ENCODE measurements around the gene GALNT12. TPM values are rescaled to one million over a fixed set of nuclear protein-coding genes. Genes with fewer than 3 reads are reported as not detected.

GALNT12 gene
- total and polyA plus RNA-seq, 8 donors = 14.6 to 24.6 (median 19.6) TPM

DNA sequence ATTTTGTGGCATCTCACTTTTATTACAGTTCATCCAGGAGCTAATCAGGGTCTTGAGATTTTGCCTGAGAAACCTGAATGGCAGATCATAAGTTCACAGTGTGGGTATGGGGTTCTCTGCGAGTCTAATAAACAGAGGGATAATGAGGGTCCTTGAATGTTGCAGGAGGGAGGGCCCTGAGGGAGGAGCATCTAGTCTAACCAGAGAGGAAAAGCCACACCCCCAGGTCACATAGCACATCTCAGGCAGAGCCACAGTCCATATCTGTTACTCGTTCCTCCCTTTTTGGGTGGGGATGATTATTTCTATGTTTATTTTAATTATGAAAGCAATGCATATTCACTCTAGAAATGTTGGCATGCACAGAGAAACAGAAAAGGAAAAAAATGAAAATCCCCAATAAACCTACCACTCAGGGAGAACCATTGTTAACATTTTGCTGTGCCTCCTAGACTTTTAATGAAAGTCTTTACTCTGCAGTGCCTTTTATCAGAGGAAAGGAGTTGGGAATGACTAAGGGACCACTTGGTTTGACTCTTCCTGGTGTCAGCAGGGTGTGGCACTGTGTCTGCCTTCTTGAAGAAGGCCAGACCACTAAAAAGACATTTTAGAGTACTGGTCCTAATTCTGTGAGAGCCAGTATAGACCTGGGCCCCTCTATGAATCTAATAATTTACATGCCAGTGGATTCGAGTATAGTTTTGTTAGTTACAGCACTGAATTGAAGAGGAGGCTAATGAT lies 2.8 kb downstream of the GALNT12 start:
- ATAC-seq (no peak), DNase-seq (no peak)
- intact Hi-C loops (cut with DNase I) = no loop called here
- no peaks in the 10 kb centered on the region for H3K9me3 ChIP-seq
- TF ChIP-seq, protein P1, sequence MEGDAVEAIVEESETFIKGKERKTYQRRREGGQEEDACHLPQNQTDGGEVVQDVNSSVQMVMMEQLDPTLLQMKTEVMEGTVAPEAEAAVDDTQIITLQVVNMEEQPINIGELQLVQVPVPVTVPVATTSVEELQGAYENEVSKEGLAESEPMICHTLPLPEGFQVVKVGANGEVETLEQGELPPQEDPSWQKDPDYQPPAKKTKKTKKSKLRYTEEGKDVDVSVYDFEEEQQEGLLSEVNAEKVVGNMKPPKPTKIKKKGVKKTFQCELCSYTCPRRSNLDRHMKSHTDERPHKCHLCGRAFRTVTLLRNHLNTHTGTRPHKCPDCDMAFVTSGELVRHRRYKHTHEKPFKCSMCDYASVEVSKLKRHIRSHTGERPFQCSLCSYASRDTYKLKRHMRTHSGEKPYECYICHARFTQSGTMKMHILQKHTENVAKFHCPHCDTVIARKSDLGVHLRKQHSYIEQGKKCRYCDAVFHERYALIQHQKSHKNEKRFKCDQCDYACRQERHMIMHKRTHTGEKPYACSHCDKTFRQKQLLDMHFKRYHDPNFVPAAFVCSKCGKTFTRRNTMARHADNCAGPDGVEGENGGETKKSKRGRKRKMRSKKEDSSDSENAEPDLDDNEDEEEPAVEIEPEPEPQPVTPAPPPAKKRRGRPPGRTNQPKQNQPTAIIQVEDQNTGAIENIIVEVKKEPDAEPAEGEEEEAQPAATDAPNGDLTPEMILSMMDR (IDR thresholded peaks at IDR 0.05) = no peak
- H3K27me3 ChIP-seq = peaks cover 0 to 52% of the 10 kb centered on the region in 2 donors
- no peak overlapping the region for H3K27ac ChIP-seq
- no peak overlapping the region for H3K4me3 ChIP-seq
- H3K36me3 ChIP-seq = no peaks in the 10 kb centered on the region
- H3K4me1 ChIP-seq = peaks cover 11 to 15% of the 10 kb centered on the region in 2 donors

DNA sequence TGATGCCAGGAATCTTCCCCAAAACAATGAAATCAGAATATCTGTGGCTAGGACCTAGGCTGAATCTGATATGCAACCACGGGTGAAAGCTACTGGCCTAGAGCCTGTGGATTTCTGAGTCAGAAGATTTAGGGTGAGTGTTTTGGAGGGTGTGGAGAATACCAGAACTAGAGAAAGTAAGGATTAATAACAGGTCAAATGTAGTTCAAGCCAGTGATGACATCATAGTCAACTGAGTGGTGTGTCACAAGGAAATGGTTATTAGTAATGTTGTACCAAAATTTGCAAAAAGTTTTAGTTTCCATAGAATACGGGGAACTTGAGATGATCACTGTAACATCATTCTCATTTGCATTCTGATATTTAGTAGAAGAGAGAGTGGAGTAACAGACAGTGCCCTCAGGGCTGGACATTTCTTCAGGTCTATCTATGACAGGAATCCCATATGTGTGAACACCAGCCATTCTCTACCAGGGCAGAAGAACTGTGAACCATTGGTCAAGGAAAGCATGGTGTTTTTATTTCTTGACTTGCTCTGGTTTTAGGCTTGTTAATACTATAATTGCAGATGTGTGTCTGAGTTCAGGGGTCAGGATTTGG lies 3.7 kb downstream of the GALNT12 start:
- no peak for ATAC-seq
- intact Hi-C loops (cut with DNase I) = no loop called here

DNA sequence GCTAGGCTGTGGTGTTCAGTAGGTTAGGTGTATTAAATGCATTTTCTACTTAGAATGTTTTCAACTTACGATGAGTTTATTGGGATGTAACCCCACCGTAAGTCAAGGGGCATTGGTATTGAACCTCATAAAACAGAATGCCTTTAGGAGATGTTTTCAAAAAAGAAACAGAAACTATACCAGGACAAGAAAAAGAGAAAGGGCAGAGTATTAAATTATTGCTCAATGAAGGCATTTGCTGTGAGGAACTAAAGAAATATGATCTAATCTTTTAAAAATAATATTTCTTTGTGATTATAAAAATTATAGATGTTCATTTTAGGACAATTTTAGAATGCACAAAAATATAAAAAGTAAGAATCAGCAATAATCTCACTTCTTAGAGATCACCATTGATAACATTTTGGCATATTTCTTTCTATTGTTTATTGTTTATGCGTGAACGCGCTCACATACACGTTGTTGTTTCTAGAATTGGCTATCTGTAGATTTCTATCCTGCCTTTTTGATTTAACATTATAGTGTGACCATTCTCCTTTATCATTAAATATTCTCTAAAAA lies 8.0 kb downstream of the GALNT12 start:
- Histone ChIP-seq H3K36me3 (peaks cover 0 to 5% of the 10 kb centered on the region in 2 donors), H3K27ac (no peak overlapping the region), H3K4me3 (no peak overlapping the region), H3K9me3 (no peaks in the 10 kb centered on the region), H3K27me3 (peaks cover 0 to 1% of the 10 kb centered on the region in 2 donors), H3K4me1 (no peaks in the 10 kb centered on the region)
- intact Hi-C loops (cut with DNase I) = no loop called here
- ATAC-seq = no peak
- TF ChIP-seq, protein P1 (IDR thresholded peaks at IDR 0.05) = no peak
- no peak for DNase-seq

More for the DNA sequence above, 3.7 kb downstream of the GALNT12 start:
- TF ChIP-seq, protein P1 (IDR thresholded peaks at IDR 0.05) = no peak
- no peak for DNase-seq
- no peak overlapping the region for H3K4me3 ChIP-seq
- peaks cover 11 to 15% of the 10 kb centered on the region in 2 donors for H3K4me1 ChIP-seq
- H3K27ac ChIP-seq = no peak overlapping the region
- H3K27me3 ChIP-seq = peaks cover 0 to 43% of the 10 kb centered on the region in 2 donors
- H3K9me3 ChIP-seq = no peaks in the 10 kb centered on the region
- no peaks in the 10 kb centered on the region for H3K36me3 ChIP-seq

DNA sequence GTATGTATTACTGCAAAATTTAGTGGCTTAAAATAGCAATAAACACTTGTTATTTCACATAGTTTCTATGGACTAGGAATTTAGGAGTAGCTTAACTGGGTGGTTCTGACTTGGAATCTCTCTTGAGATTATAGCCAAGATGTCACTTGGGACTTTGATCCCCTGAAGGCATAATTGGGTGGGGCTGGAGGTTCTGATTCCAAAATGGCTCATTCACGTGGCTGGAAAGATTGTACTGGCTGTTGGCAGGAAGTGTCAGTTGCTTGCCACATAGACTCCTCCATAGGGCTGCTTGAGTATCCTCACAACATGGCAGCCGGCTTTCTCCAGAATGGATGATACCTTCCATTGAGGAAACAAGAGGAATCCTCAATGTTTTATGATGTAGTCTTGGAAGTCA lies 11.3 kb downstream of the GALNT12 start:
- Histone ChIP-seq H3K4me1 (no peaks in the 10 kb centered on the region), H3K27me3 (no peaks in the 10 kb centered on the region), H3K27ac (no peak overlapping the region), H3K9me3 (no peaks in the 10 kb centered on the region), H3K4me3 (no peak overlapping the region), H3K36me3 (peaks cover 0 to 5% of the 10 kb centered on the region in 2 donors)
- ATAC-seq = no peak
- intact Hi-C loops (cut with DNase I) = no loop called here
- DNase-seq = no peak
- TF ChIP-seq, protein P1 (IDR thresholded peaks at IDR 0.05) = no peak

DNA sequence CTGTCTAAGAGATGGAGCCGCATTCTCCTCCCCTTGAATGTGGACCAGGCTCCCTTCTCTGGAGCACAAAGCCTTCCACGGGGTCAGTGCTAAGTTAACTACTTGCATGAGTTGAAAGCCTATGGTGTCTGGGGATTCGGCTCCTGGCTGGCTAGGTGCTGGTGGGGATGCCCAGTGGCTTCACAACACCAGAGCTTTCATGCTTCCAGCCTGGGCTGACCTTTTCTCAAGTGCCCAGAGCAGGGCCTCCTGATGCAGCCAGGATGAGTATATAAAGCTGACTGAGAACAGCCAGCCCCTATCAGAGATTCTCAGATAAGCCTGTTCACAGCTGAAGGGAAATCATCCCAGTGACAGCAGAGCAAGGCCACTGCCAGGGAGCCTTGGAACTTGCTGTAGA lies 11.8 kb downstream of the GALNT12 start:
- TF ChIP-seq, protein P1 (IDR thresholded peaks at IDR 0.05) = no peak
- H3K27me3 ChIP-seq = no peaks in the 10 kb centered on the region
- intact Hi-C loops (cut with DNase I) = no loop called here
- DNase-seq (no peak), ATAC-seq (no peak)
- H3K9me3 ChIP-seq = no peaks in the 10 kb centered on the region
- no peaks in the 10 kb centered on the region for H3K4me1 ChIP-seq
- peaks cover 0 to 5% of the 10 kb centered on the region in 2 donors for H3K36me3 ChIP-seq
- H3K27ac ChIP-seq = no peak overlapping the region
- no peak overlapping the region for H3K4me3 ChIP-seq

Measured in left lung (tissue), 10 donors.